Activated CD4-positive, alpha-beta T cell treated with anti-CD3 and anti-CD28 coated beads, Interleukin-2, amount 10 ng/mL, durations not matched to agents 7 days and 5 days (primary cell): Measurements from ENCODE around the gene CDHR1. TPM values are rescaled to one million over a fixed set of nuclear protein-coding genes. Genes with fewer than 3 reads are reported as not detected.
A peak's percentile ranks its signal among the peaks of the same experiment; 100 is the strongest.

ENCODE experiments used
- CTCF ChIA-PET: fragments of 350-600 bp; sonication (Branson Sonifier 250); formaldehyde crosslinking; loops from one replicate; lab custom pipeline; 2021; ENCODE audit warnings: antibody characterized with exemption; lab: Charles Lee
- POLR2A ChIA-PET: fragments of 350-600 bp; sonication (Branson Sonifier 250); formaldehyde crosslinking; loops from one replicate; lab custom pipeline; 2021; ENCODE audit warnings: antibody characterized with exemption; lab: Charles Lee
- DNase-seq: peaks from one replicate; pipeline ENCODE4 v3.0.0-alpha.2; 2020
- H3K27ac Mint-ChIP-seq: one replicate; pipeline ENCODE4 v1.8.0; 2021; ENCODE audit warnings: mild to moderate bottlenecking, moderate library complexity, mixed read lengths
- H3K27me3 Mint-ChIP-seq: one replicate; pipeline ENCODE4 v1.8.0; 2021; ENCODE audit warnings: mixed read lengths
- H3K36me3 Mint-ChIP-seq: one replicate; pipeline ENCODE4 v1.8.0; 2021; ENCODE audit warnings: low read depth, mixed read lengths
- H3K4me1 Mint-ChIP-seq: one replicate; pipeline ENCODE4 v1.8.0; 2021; ENCODE audit warnings: mixed read lengths
- H3K4me3 Mint-ChIP-seq: one replicate; pipeline ENCODE4 v1.8.0; 2021; ENCODE audit warnings: mild to moderate bottlenecking, moderate library complexity, mixed read lengths
- H3K9me3 Mint-ChIP-seq: one replicate; pipeline ENCODE4 v1.8.0; 2021; ENCODE audit warnings: mixed read lengths
- total RNA-seq, 2 experiments: library from RNA; stranded (reverse); gene quantifications; one replicate each; pipeline ENCODE4 v1.2.3, GENCODE V29; 2021

CDHR1 gene
- total RNA-seq, 2 experiments from 2014 or later = 0.07 TPM; not detected in 1

DNA sequence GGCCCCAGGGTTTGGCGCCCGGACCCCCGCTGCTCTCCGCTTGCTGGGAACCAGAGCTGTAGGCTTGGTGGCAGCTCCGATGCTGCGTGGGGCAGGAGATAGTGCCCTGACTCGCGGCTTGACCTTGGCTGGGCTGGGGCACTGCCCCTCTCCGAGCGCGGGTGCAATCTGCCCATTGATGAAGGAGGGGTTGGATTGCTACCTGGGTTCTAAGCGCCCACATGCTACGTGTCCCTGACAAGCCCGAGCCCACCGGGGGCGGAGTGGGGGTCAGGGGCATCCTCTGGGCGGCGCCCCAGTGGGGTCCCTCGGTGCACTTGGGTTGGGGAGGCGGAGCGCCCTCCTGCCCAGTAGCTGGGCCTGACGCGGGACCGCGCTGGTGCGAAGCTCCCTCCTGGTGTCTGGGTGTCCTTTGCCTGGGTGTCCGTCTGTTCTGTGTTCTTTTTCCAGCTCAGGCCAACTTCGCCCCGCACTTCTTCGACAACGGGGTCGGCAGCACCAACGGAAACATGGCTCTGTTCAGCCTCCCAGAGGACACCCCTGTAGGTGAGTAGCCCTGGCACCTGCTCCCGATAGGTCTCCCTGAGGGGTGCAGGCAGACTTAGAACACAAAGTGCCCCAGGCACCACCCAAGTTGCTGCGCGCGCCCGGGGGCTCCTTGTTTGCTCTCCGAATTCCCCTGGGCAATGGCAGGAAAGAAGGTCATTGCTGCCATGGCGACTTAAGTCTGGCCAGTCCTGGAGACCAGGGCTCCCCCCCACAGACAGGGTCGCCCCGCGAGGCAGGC, 900 bp downstream of the CDHR1 start:
- POLR2A ChIA-PET = no interaction called here
- peaks cover 44% of the 10 kb centered on the region for H3K27me3 Mint-ChIP-seq
- no peaks in the 10 kb centered on the region for H3K9me3 Mint-ChIP-seq
- no peak overlapping the region for H3K27ac Mint-ChIP-seq
- H3K4me1 Mint-ChIP-seq = peaks cover 14% of the 10 kb centered on the region
- CTCF ChIA-PET = interaction anchor here (0.6 to 1.0 kb wide), 3 partner anchors 13 to 47 kb away, joined by 3 to 4 read pairs (median 3); no protein-coding TSS in a partner anchor
- DNase-seq = no peak
- H3K4me3 Mint-ChIP-seq = peak overlapping the region; percentile 20
- no peaks in the 10 kb centered on the region for H3K36me3 Mint-ChIP-seq

DNA sequence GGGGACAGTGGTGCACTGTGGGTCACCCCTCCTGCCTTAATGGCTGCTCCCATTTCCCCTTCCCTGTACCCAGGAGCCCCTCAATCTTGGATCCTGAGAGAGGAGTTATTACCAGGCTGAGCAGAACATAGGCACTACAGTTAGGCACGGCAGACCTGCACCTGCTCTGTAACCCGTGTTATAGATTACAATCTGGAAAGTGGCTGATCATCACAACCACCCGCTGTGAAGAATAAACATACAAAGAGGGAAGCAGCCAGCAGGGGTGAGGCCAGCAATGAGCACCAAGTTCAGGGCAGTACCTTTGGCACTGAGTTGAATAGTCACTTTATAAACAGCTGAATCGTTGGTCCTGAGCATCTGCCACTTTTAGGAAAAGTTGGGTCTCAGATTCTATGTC, 1.7 kb downstream of the CDHR1 start:
- DNase-seq = no peak
- H3K27me3 Mint-ChIP-seq = peaks cover 44% of the 10 kb centered on the region
- CTCF ChIA-PET = interaction anchor here (1.0 kb wide), 1 partner anchor 48 kb away, joined by 3 read pairs; no protein-coding TSS in a partner anchor
- POLR2A ChIA-PET = no interaction called here
- H3K4me3 Mint-ChIP-seq = no peak overlapping the region
- peaks cover 5% of the 10 kb centered on the region for H3K4me1 Mint-ChIP-seq
- no peak overlapping the region for H3K27ac Mint-ChIP-seq
- H3K9me3 Mint-ChIP-seq = no peaks in the 10 kb centered on the region
- no peaks in the 10 kb centered on the region for H3K36me3 Mint-ChIP-seq

DNA sequence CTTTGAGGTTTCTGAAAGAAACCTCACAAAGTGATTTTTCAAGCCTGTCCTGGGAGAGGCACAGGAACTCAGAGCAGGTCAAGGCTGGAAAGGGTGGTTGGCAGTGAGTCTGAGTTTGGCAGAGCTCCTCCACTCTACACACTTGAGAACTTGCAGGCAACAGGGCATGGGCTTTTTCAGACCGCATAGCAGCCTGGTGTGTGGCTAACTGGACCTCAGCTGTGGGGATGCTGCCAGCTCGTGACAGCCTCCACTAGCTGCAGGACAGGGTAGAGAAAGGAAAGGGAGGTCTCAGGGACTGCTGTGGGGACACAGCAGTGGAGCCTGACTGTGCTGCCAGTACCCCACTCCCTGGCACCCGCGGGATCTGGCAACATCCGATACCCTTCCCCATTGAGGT, 2.6 kb downstream of the CDHR1 start:
- ChIA-PET CTCF (interaction anchor here (1.5 kb wide), 1 partner anchor 49 kb away, joined by 3 read pairs; no protein-coding TSS in a partner anchor), POLR2A (no interaction called here)

DNA sequence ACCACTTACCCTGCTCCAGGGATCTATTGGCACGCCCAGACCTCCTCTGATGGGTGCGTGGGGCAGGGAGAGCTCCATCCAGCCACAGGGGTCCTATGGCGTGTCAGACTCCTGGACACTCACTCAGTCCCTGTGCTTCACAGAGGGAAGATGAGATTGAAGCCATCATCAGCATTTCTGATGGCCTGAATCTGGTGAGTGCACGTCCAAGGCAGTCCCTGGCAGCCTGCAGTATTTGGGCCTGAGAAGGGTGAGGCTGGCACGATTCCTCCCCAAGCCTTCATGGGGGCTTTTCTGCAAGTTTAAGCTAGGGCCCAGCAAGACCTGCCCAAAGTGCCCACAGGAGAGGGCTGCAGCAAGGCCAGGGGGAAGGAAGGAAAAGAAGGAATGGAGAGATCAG, 3.3 kb downstream of the CDHR1 start:
- no peaks in the 10 kb centered on the region for H3K36me3 Mint-ChIP-seq
- ChIA-PET POLR2A (no interaction called here), CTCF (interaction anchor here (1.5 kb wide), 1 partner anchor 49 kb away, joined by 3 read pairs; no protein-coding TSS in a partner anchor)
- H3K27ac Mint-ChIP-seq = no peak overlapping the region
- no peaks in the 10 kb centered on the region for H3K4me1 Mint-ChIP-seq
- no peak overlapping the region for H3K4me3 Mint-ChIP-seq
- DNase-seq = no peak
- no peaks in the 10 kb centered on the region for H3K9me3 Mint-ChIP-seq
- peaks cover 41% of the 10 kb centered on the region for H3K27me3 Mint-ChIP-seq

More for the DNA sequence above, 2.6 kb downstream of the CDHR1 start:
- no peak for DNase-seq
- Mint-ChIP-seq H3K27me3 (peaks cover 41% of the 10 kb centered on the region), H3K9me3 (no peaks in the 10 kb centered on the region), H3K36me3 (no peaks in the 10 kb centered on the region), H3K27ac (no peak overlapping the region), H3K4me1 (no peaks in the 10 kb centered on the region), H3K4me3 (no peak overlapping the region)

DNA sequence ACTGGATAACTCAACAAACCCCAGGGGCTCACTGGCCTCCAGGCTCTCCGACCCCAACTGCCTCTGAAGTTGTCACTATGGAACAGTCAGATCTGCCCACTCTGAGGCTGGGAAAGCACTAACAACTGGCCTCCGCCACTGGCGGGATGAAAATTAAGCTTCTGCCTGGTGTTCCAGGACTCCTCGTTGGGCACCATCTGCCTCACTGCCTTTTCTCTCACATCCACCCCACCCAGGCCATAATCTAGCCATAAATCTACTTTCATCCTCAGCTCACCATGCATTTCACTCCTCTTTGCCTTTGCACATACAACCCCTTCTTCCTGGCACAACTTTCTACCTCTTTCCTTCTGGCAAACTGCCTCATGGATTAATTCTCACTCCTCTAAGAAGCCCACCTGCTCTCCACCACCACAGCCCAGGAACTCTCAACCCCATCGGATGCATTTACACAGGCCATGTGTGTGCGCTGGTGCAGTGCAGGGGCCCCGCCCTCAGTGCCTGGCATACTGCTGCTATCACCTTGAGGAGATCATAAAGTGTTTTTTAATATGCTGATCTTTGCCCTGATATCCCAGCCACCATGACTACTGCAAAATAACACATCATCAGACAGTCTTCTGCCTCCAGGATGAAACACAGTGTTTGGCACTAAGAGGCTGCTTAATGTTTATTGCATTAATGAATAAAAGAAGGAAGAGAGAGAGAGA, 4.0 kb downstream of the CDHR1 start:
- no peaks in the 10 kb centered on the region for H3K4me1 Mint-ChIP-seq
- DNase-seq = no peak
- ChIA-PET POLR2A (no interaction called here), CTCF (interaction anchor here (1.5 kb wide), 1 partner anchor 50 kb away, joined by 3 read pairs; no protein-coding TSS in a partner anchor)
- no peaks in the 10 kb centered on the region for H3K36me3 Mint-ChIP-seq
- no peaks in the 10 kb centered on the region for H3K9me3 Mint-ChIP-seq
- no peak overlapping the region for H3K4me3 Mint-ChIP-seq
- peaks cover 34% of the 10 kb centered on the region for H3K27me3 Mint-ChIP-seq
- no peak overlapping the region for H3K27ac Mint-ChIP-seq

DNA sequence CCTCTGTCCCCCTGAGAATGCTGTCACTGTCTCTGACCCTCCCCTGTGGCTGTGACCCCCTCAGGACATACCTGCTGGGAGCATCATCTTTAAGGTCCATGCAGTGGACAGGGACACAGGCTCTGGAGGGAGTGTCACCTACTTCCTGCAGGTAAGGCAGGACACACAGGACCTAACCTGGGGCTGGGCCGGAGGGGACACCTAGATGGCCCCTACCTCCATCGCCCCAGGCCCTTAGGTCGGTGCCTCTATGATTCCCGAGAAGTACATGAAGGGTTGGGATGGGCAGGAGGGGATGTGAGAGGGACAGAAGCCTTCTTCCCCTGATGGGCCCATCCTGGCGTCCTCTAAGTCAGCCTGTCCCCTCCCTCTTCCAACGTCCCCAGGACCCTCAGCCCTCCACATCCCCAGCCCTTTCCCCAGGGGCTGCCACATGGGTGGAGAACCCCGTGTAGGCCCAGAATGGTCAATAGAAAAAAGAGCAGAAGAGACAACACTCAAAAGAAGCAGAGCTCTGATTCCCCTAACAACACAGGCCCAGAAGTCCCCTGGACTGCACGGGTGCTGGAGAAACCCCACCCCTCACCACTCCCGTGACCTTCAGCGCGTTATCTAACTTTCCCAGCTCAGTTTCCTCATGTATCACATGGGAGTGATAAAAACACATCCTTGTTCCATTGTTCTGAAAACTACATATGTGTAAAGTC, 6.4 kb downstream of the CDHR1 start:
- Mint-ChIP-seq H3K9me3 (no peaks in the 10 kb centered on the region), H3K27me3 (peaks cover 17% of the 10 kb centered on the region), H3K36me3 (no peaks in the 10 kb centered on the region), H3K4me3 (no peak overlapping the region), H3K4me1 (peaks cover 2% of the 10 kb centered on the region), H3K27ac (no peak overlapping the region)
- POLR2A ChIA-PET = no interaction called here
- CTCF ChIA-PET = no interaction called here
- no peak for DNase-seq

DNA sequence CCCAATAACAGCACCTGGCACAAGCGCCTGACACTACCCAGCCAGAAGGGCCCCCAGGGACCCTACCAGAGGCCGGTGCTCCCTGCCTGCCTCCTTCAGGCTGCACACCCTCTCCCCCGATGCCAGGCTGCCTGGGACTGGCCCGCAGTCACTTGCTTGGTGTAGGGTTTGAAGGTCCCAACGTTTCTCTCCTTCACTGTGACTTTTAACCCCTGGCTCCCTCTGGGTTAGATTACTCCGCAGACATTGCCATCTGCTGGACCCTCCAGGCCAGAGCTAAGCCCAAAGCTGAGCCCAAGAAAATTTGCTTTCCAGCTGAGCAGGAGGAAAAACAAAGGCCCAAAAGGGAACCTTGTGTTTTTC, 6.9 kb downstream of the CDHR1 start:
- H3K4me1 Mint-ChIP-seq = peaks cover 2% of the 10 kb centered on the region
- CTCF ChIA-PET = no interaction called here
- POLR2A ChIA-PET = interaction anchor here (0.6 kb wide), 1 partner anchor 65 kb away, joined by 4 read pairs; no protein-coding TSS in a partner anchor
- DNase-seq = no peak
- no peaks in the 10 kb centered on the region for H3K36me3 Mint-ChIP-seq
- no peaks in the 10 kb centered on the region for H3K9me3 Mint-ChIP-seq
- peaks cover 12% of the 10 kb centered on the region for H3K27me3 Mint-ChIP-seq
- no peak overlapping the region for H3K27ac Mint-ChIP-seq
- no peak overlapping the region for H3K4me3 Mint-ChIP-seq

DNA sequence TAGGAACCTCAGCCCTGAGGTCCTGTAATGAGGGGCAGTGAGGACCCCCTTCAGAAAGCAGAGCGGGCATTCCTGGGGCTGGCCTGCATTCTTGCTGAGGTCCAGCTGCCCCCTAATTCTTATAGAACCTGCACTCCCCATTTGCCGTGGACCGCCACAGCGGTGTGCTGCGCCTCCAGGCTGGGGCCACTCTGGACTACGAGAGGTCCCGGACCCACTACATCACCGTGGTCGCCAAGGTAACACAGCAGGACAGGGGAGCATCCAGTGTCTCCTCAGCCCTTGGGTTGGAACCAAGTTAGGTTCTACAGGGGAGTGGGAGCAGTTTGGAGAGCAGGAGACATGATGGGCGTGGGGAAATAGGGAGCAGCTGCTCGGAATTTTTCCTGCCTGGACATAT, 7.3 kb downstream of the CDHR1 start:
- no peak for DNase-seq

DNA sequence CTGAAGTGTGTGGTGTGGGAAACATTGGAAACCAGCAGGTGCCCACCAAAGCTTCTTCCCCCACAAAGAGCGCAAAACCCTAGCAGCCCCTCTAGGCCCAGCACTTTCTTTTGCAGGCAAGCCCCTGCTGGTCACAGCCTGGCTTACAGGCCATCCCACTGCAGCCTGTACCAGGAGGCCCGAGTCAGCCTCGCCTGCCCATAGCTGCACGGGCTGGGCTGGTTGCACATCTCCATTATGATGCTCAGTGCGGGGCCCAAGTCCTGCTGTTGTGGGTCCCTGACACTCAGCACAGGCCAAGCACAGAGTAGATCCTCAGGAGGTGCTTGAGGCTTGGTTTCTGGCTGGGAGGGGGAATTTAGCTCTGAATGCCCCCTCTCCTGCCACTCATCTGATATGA, 8.0 kb downstream of the CDHR1 start:
- Mint-ChIP-seq H3K36me3 (no peaks in the 10 kb centered on the region), H3K27ac (no peak overlapping the region), H3K4me1 (peaks cover 2% of the 10 kb centered on the region), H3K27me3 (peaks cover 12% of the 10 kb centered on the region), H3K4me3 (no peak overlapping the region), H3K9me3 (no peaks in the 10 kb centered on the region)
- CTCF ChIA-PET = interaction anchor here (0.6 to 0.8 kb wide), 3 partner anchors 43 to 1304 kb away, joined by 3 read pairs; no protein-coding TSS in a partner anchor
- POLR2A ChIA-PET = no interaction called here
- DNase-seq = no peak

More for the DNA sequence above, 7.3 kb downstream of the CDHR1 start:
- H3K36me3 Mint-ChIP-seq = no peaks in the 10 kb centered on the region
- peaks cover 2% of the 10 kb centered on the region for H3K4me1 Mint-ChIP-seq
- POLR2A ChIA-PET = interaction anchor here (0.6 kb wide), 1 partner anchor 65 kb away, joined by 4 read pairs; no protein-coding TSS in a partner anchor
- H3K9me3 Mint-ChIP-seq = no peaks in the 10 kb centered on the region
- no peak overlapping the region for H3K27ac Mint-ChIP-seq
- H3K27me3 Mint-ChIP-seq = peaks cover 8% of the 10 kb centered on the region
- no peak overlapping the region for H3K4me3 Mint-ChIP-seq
- CTCF ChIA-PET = no interaction called here

DNA sequence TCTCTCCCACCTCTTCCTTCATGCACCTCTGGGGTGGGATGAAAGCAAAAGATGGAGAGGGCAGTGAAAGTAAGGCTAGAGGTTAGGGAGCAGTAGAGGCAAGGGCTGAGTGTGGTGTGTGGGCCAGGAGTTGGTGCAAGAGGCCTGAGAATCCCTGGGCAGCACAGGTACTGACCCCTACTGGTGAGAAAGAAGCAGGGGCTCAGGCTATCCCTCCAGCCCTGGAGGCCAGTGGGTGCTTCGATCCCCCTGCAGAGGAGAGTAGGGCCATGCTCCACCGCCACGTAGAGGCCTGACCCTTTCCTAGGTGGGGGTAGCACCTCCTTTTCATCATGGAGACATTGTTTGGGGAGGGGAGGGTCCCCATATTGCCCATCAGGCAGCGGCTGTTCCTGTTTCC, 9.8 kb downstream of the CDHR1 start:
- Mint-ChIP-seq H3K9me3 (no peaks in the 10 kb centered on the region), H3K27me3 (peaks cover 7% of the 10 kb centered on the region), H3K36me3 (no peaks in the 10 kb centered on the region), H3K27ac (no peak overlapping the region), H3K4me3 (no peak overlapping the region), H3K4me1 (peaks cover 2% of the 10 kb centered on the region)
- no peak for DNase-seq
- ChIA-PET CTCF (interaction anchor here (1.0 to 1.2 kb wide), 2 partner anchors 47 to 186 kb away, joined by 3 to 4 read pairs; no protein-coding TSS in a partner anchor), POLR2A (no interaction called here)

DNA sequence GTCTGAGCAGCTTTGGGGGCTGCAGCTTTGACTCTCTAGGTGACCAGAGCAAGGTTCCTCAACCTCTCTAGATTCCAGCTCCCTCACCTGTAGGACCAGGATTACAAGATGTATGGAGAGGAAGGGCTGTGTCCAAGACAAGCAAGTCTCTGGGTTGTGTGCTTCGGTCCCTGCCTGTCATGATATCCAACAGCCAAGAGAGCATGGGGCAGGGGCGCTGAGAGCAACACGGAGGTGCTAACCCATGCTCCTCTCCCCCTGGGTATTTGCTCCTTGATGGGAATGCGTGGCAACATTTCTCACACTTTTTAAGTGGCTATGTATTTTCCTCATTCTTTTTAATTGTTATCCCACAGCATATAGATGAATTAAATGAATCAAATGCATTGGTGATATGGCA, 10.3 kb downstream of the CDHR1 start:
- Mint-ChIP-seq H3K36me3 (no peaks in the 10 kb centered on the region), H3K9me3 (no peaks in the 10 kb centered on the region), H3K4me3 (no peak overlapping the region), H3K4me1 (peaks cover 2% of the 10 kb centered on the region), H3K27me3 (peaks cover 7% of the 10 kb centered on the region), H3K27ac (no peak overlapping the region)
- DNase-seq = no peak
- POLR2A ChIA-PET = no interaction called here
- CTCF ChIA-PET = interaction anchor here (0.8 to 1.2 kb wide), 3 partner anchors 10 to 60 kb away, joined by 3 to 4 read pairs (median 3); no protein-coding TSS in a partner anchor

DNA sequence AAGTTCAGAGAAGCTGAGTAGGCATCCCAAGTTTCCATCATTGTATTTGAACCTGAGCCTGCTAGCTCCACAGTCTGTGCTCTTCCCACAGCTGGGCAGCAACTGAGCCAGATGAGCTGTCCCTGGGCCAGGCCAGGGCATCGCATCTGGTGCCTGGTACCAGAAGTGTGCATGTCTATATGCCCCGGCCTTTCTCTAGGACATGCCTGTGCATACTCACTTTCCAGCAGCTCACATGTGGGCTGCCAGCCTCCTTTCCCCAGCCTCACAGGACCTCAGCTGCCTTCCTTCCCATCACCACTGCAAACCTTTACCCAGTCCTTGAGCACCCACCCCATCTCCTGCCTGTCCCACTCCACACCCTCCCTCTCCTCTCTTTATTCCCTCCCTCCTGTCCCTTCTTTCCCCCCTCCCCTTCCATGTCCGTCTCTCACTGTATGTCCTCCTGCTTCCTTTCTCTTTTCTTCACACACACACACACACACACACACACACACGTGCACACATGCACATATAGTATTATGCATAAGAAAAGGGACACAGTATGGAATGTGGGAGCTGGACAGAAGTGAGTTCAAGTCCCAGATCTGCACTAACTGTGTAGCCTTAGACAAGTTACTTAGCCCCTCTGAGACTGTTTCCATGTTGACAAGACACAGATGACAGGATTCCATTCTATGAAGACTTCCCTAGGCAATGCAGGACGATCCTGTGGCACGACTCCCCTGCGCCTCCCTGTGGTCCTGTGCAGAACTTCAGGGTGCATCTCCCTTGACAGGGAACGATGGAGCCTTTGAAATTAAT, 10.9 kb downstream of the CDHR1 start:
- H3K4me3 Mint-ChIP-seq = no peak overlapping the region
- peaks cover 7% of the 10 kb centered on the region for H3K27me3 Mint-ChIP-seq
- no peaks in the 10 kb centered on the region for H3K9me3 Mint-ChIP-seq
- H3K27ac Mint-ChIP-seq = no peak overlapping the region
- H3K36me3 Mint-ChIP-seq = no peaks in the 10 kb centered on the region
- peak; percentile 73 for DNase-seq
- H3K4me1 Mint-ChIP-seq = peaks cover 2% of the 10 kb centered on the region
- ChIA-PET POLR2A (no interaction called here), CTCF (interaction anchor here (0.8 to 1.6 kb wide), 4 partner anchors 9 to 60 kb away, joined by 3 to 8 read pairs (median 4); no protein-coding TSS in a partner anchor)
